NCI-H1092 (cell line): Measurements from ENCODE around the gene STX17.
"Not testable (repeated sequence)": the region's sequence is repeated elsewhere in the genome, so short reads cannot be mapped to it uniquely, and the experiment has no call there.

Experiments used
- DNase-seq: peaks from one replicate; lab custom pipeline; 2025; lab: John Stamatoyannopoulos, UW

The STX17 gene

GRCh38 chr9:99906403-99907207 lies at the start of gene STX17:
STX17 (plus strand) TSS chr9:99906654; CDS start chr9:99915240, 8,586 bp downstream.
- peak; percentile 81 for DNase-seq

- not testable (repeated sequence) for DNase-seq
These were observed 48.9 kb upstream of the STX17 start for GRCh38 chr9:99857576-99857975.

GRCh38 chr9:99858087-99858486 lies 48.4 kb upstream of the STX17 start:
- no peak for DNase-seq

GRCh38 chr9:99859243-99859980 lies 47.0 kb upstream of the STX17 start:
- DNase-seq: no peak

GRCh38 chr9:99860266-99860665 lies 46.2 kb upstream of the STX17 start:
- DNase-seq: no peak

- no peak for DNase-seq
These were observed 42.5 kb upstream of the STX17 start for GRCh38 chr9:99863955-99864354.

- DNase-seq: no peak
These were observed 40.1 kb upstream of the STX17 start for GRCh38 chr9:99866398-99866797.

- DNase-seq: no peak
These were observed 38.9 kb upstream of the STX17 start for GRCh38 chr9:99867536-99867935.

- no peak for DNase-seq
These were observed 38.5 kb upstream of the STX17 start for GRCh38 chr9:99867968-99868367.

- no peak for DNase-seq
These were observed 37.6 kb upstream of the STX17 start for GRCh38 chr9:99868845-99869244.

GRCh38 chr9:99870126-99870525 lies 36.3 kb upstream of the STX17 start:
- DNase-seq: no peak

- no peak for DNase-seq
These were observed 32.9 kb upstream of the STX17 start for GRCh38 chr9:99873531-99873930.

GRCh38 chr9:99873943-99874584 lies 32.4 kb upstream of the STX17 start:
- DNase-seq: no peak

GRCh38 chr9:99876190-99876589 lies 30.3 kb upstream of the STX17 start:
- DNase-seq: no peak

- DNase-seq: no peak
These were observed 27.8 kb upstream of the STX17 start for GRCh38 chr9:99878651-99879050.

GRCh38 chr9:99881769-99882168 lies 24.7 kb upstream of the STX17 start:
- DNase-seq: no peak

GRCh38 chr9:99885747-99886146 lies 20.7 kb upstream of the STX17 start:
- DNase-seq: no peak

- no peak for DNase-seq
These were observed 17.3 kb upstream of the STX17 start for GRCh38 chr9:99889120-99889519.

- no peak for DNase-seq
These were observed 11.6 kb upstream of the STX17 start for GRCh38 chr9:99894826-99895225.

GRCh38 chr9:99895510-99895909 lies 10.9 kb upstream of the STX17 start:
- DNase-seq: no peak

- DNase-seq: no peak
These were observed 10.3 kb upstream of the STX17 start for GRCh38 chr9:99896119-99896518.

- no peak for DNase-seq
These were observed 3.1 kb upstream of the STX17 start for GRCh38 chr9:99903393-99903792.

- DNase-seq: no peak
These were observed 536 bp upstream of the STX17 start for GRCh38 chr9:99905833-99906402.
